ENCODE data around the gene ESRRA.
A peak's percentile ranks its signal among the peaks of the same experiment; 100 is the strongest.

Gene ESRRA

GRCh38 chr11:64357904-64358535 is 52.7 kb downstream of the ESRRA start:
- TF ChIP-seq, protein P1, sequence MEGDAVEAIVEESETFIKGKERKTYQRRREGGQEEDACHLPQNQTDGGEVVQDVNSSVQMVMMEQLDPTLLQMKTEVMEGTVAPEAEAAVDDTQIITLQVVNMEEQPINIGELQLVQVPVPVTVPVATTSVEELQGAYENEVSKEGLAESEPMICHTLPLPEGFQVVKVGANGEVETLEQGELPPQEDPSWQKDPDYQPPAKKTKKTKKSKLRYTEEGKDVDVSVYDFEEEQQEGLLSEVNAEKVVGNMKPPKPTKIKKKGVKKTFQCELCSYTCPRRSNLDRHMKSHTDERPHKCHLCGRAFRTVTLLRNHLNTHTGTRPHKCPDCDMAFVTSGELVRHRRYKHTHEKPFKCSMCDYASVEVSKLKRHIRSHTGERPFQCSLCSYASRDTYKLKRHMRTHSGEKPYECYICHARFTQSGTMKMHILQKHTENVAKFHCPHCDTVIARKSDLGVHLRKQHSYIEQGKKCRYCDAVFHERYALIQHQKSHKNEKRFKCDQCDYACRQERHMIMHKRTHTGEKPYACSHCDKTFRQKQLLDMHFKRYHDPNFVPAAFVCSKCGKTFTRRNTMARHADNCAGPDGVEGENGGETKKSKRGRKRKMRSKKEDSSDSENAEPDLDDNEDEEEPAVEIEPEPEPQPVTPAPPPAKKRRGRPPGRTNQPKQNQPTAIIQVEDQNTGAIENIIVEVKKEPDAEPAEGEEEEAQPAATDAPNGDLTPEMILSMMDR (IDR thresholded peaks at IDR 0.05; ENCODE audit: control extremely low read depth, extremely low read depth, low read depth, missing control alignments), result no peak
- ChIA-PET POLR2A (interaction anchor here (0.5 kb wide), 1 partner anchor 250 kb away, joined by 4 read pairs; no protein-coding TSS in a partner anchor), CTCF (interaction anchor here (1.0 to 8.5 kb wide), 6 partner anchors 11 to 91 kb away, joined by 3 to 81 read pairs (median 6); partner anchors contain the start of genes CCDC88B, PRDX5 and TRMT112)
- no peak for DNase-seq (ENCODE audit: extremely low spot score)

DNA sequence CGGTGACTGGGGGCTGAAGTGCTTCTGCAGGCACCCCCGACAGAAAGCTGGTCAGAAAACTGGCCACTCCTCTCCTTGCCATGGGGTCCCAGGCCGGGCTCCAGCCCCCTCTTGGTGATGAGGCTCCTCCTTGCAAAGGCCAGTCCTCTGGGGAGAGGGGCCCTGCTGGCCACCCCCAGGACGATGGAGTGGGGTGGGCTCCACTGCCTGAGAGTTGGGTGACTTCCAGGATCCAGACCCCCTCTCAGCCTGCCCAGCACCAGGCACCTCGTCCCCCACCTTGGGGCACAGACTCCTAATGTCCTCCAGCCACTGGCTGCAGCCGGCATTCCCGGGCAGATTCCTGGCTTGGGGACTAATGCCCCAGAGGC is 53.2 kb downstream of the ESRRA start:
- TF ChIP-seq, protein P1 (IDR thresholded peaks at IDR 0.05; ENCODE audit: control extremely low read depth, extremely low read depth, low read depth, missing control alignments), result no peak
- CTCF ChIA-PET, result interaction anchor here (1.0 to 8.5 kb wide), 4 partner anchors 15 to 91 kb away, joined by 3 to 81 read pairs (median 9); partner anchors contain the start of genes CCDC88B, PRDX5 and TRMT112
- POLR2A ChIA-PET, result interaction anchor here (0.5 kb wide), 1 partner anchor 251 kb away, joined by 4 read pairs; no protein-coding TSS in a partner anchor
- no peak for DNase-seq (ENCODE audit: extremely low spot score)

GRCh38 chr11:64358907-64359711 is 53.8 kb downstream of the ESRRA start, which contains the start of gene RPS6KA4:
Gene RPS6KA4, plus strand, starts transcription at chr11:64359162. Its CDS starts 74 bp downstream, at chr11:64359236.
- CTCF ChIA-PET, result interaction anchor here (1.0 to 8.5 kb wide), 6 partner anchors 16 to 293 kb away, joined by 3 to 81 read pairs (median 8); partner anchors contain the start of genes CCDC88B, PRDX5 and TRMT112
- TF ChIP-seq, protein P1 (IDR thresholded peaks at IDR 0.05; ENCODE audit: control extremely low read depth, extremely low read depth, low read depth, missing control alignments), result no peak
- peak; percentile 93 for DNase-seq (ENCODE audit: extremely low spot score)

DNA sequence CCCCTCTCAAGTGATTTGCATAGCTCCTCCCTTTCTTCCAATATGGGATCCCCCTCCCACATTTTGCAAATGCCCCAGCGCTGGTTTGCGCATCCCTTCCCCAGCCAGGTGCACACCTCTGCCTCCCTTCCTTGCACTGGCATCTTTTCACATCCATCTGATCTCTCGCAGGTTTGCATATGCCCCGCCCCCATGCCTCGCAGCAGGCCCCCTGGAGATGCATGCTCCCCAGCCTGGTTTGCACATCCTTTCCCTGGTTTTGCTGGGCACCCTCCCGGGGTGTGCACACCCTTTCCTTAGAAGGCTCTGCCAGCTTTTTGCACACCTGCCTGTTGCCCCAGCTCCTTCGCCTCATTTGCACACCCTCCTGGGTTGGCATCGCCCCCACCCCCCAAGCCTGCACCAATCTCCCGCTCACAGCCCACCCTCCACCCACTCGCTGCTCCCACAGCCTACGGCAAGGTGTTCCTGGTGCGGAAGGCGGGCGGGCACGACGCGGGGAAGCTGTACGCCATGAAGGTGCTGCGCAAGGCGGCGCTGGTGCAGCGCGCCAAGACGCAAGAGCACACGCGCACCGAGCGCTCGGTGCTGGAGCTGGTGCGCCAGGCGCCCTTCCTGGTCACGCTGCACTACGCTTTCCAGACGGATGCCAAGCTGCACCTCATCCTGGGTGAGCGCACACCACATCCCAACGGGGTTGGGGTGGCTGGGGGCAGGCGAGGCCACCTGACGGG is 54.6 kb downstream of the ESRRA start:
- DNase-seq (ENCODE audit: extremely low spot score), result no peak
- ChIA-PET POLR2A (no interaction called here), CTCF (interaction anchor here (0.8 to 2.7 kb wide), 5 partner anchors 13 to 293 kb away, joined by 3 to 9 read pairs (median 7); partner anchors contain the start of genes PRDX5 and TRMT112)
- TF ChIP-seq, protein P1 (IDR thresholded peaks at IDR 0.05; ENCODE audit: control extremely low read depth, extremely low read depth, low read depth, missing control alignments), result peak; percentile 39

More at GRCh38 chr11:64358907-64359711, 53.8 kb downstream of the ESRRA start, which contains the start of gene RPS6KA4:
- POLR2A ChIA-PET, result no interaction called here

DNA sequence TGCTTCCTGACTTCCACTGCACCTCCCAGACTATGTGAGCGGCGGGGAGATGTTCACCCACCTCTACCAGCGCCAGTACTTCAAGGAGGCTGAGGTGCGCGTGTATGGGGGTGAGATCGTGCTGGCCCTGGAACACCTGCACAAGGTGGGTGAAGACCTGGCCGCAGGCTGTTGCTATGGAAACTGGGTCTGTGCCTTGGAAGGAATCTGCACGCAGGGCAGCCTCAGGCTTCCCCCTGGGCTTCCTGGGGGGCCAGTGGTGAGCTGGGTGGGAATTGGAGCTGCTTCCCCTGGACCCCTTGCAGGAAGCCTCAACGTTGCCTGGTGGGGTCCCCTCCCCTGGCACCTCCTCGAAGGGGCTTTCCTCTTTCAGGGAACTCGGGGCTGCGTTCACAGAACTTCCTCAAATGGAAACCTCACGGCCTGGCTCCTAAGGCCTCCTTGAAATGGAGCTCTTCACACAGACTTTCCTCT is 55.2 kb downstream of the ESRRA start:
- TF ChIP-seq, protein P1 (IDR thresholded peaks at IDR 0.05; ENCODE audit: control extremely low read depth, extremely low read depth, low read depth, missing control alignments), result no peak
- DNase-seq (ENCODE audit: extremely low spot score), result no peak
- ChIA-PET CTCF (interaction anchor here (0.7 to 2.7 kb wide), 9 partner anchors 9 to 292 kb away, joined by 3 to 9 read pairs (median 3); partner anchors contain the start of genes PRDX5 and TRMT112), POLR2A (no interaction called here)
